ENCODE results near the gene TDRD7. TPM values are rescaled to one million over a fixed set of nuclear protein-coding genes. Genes with fewer than 3 reads are reported as not detected.

TDRD7 gene
- total and polyA plus RNA-seq, 9 of the 15 experiments (the other 6 are each of a cell fraction or from before 2014, with no cell fraction given) = 2.2 to 7.7 (median 5.2) TPM

DNA sequence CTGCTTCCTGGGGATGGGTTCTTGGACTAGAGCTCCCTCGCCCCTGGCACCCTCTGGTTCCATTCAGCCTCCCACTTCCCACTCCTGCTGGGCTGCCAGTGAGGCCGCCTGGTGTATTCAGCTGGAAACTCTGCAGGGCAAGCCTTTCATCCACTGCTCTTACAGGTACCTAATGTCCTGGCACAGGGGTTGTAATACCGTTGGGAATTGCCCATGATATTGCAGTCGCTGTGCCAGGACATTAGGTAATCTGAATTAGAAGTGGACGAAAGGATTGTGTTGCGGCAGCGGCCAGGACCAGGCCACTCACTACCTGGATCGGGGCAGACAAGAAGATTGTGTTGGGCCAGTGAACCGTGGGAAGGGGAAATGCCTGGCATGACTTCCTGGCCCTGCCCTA is 102.6 kb downstream of the TDRD7 start:
- H3K27ac ChIP-seq (ENCODE audit: extremely low read depth, low read depth, low read length) = no peak overlapping the region
- no TSS peak for BruUV-seq (replicated peaks)
- no peak overlapping the region for H2AFZ ChIP-seq (ENCODE audit: low read depth, low read length)
- no peak overlapping the region for H3K4me2 ChIP-seq (ENCODE audit: insufficient read depth, low read length)
- CTCF ChIA-PET (ENCODE audit: low intra/inter-chr PET ratio) = no interaction called here
- H4K20me1 ChIP-seq (replicated peaks; ENCODE audit: control insufficient read depth, insufficient read depth, low read length) = peaks cover 48% of the 10 kb centered on the region
- H3K79me2 ChIP-seq (ENCODE audit: control insufficient read depth, insufficient read depth, low read length) = peaks cover 88% of the 10 kb centered on the region
- TF ChIP-seq BDP1 (IDR thresholded peaks at IDR 0.05; ENCODE audit: insufficient read depth, insufficient read length) (no peak), SP1 (CRISPR knock-in tag; IDR thresholded peaks at IDR 0.05) (no peak), JUND (IDR thresholded peaks at IDR 0.05; ENCODE audit: borderline replicate concordance, low read depth, low read length) (no peak), JUND (tag; IDR thresholded peaks at IDR 0.05; ENCODE audit: borderline replicate concordance, low read depth, low read length) (no peak), SMARCA4 (IDR thresholded peaks at IDR 0.05) (no peak), HCFC1 (IDR thresholded peaks at IDR 0.05; ENCODE audit: low read depth, low read length) (no peak)
- TF ChIP-seq, protein P1, sequence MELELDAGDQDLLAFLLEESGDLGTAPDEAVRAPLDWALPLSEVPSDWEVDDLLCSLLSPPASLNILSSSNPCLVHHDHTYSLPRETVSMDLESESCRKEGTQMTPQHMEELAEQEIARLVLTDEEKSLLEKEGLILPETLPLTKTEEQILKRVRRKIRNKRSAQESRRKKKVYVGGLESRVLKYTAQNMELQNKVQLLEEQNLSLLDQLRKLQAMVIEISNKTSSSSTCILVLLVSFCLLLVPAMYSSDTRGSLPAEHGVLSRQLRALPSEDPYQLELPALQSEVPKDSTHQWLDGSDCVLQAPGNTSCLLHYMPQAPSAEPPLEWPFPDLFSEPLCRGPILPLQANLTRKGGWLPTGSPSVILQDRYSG (tag; conservative IDR thresholded peaks at IDR 0.05; ENCODE audit: low read depth) = no peak
- TF ChIP-seq, protein P2, sequence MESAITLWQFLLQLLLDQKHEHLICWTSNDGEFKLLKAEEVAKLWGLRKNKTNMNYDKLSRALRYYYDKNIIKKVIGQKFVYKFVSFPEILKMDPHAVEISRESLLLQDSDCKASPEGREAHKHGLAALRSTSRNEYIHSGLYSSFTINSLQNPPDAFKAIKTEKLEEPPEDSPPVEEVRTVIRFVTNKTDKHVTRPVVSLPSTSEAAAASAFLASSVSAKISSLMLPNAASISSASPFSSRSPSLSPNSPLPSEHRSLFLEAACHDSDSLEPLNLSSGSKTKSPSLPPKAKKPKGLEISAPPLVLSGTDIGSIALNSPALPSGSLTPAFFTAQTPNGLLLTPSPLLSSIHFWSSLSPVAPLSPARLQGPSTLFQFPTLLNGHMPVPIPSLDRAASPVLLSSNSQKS (CRISPR knock-in tag; IDR thresholded peaks at IDR 0.05) = no peak
- H3K9ac ChIP-seq (ENCODE audit: insufficient read depth in 1 of 2, low read depth in 2 of 2, low read length in 2 of 2) = no peak overlapping the region
- intact Hi-C loops (cut with micrococcal nuclease) = no loop called here
- no peaks in the 10 kb centered on the region for H3K27me3 ChIP-seq (ENCODE audit: control insufficient read depth in 2 of 2, insufficient read depth in 2 of 2, low read length in 2 of 2)
- in situ Hi-C loops (cut with MboI) = no loop called here
- FAIRE-seq = no peak
- ATAC-seq = no peak
- peaks cover 19 to 43% of the 10 kb centered on the region in 2 experiments for H3K4me1 ChIP-seq (replicated peaks in 1 of 2; ENCODE audit: control insufficient read depth in 2 of 2, insufficient read depth in 2 of 2, low read length in 2 of 2)
- 90% methylated on average over 9 of the region's 9 CpGs for WGBS (ENCODE audit: insufficient coverage, low coverage, missing lambda C conversion rate)
- H3K36me3 ChIP-seq (ENCODE audit: control insufficient read depth, insufficient read depth, low read length) = peaks cover 31% of the 10 kb centered on the region; the same call in 2 of the 3 replicates
- DNase-seq (ENCODE audit: extremely low read depth in 1 of 4, low spot score in 3 of 4) = no peak
- POLR2A ChIA-PET = interaction anchor here (1.1 to 4.1 kb wide), 3 partner anchors 11 to 28 kb away, joined by 3 to 15 read pairs (median 7); partner anchors contain the start of gene TMOD1
- H3K9me3 ChIP-seq (replicated peaks; ENCODE audit: control insufficient read depth, insufficient read depth, low read depth, low read length) = no peaks in the 10 kb centered on the region
- H3K4me3 ChIP-seq = no peak overlapping the region
- H3K9me1 ChIP-seq (ENCODE audit: control insufficient read depth, insufficient read depth, low read length) = peaks cover 15% of the 10 kb centered on the region

All from K562 (cell line).